ENCODE results near the gene SLC25A1. TPM values are rescaled to one million over a fixed set of nuclear protein-coding genes. Genes with fewer than 3 reads are reported as not detected.

SLC25A1 gene
- total RNA-seq, 1 donor from 2014 or later = 99.8 TPM

DNA sequence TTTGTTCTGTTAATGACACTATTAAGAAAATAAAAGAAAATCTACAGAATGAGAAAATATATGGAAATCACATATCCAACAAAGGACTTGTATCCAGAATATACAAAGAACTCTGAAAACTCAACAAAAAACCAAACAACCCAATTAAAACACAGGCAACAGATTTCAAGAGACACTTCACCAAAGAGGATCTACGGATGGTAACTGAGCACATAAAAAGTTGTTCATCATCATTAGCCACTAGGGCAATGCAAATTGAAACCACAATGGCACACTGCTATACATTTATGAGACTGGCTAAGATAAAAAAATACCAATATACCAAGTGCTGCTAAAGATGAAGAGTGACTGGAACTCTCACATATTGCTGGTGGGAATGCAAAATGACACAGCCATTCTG lies 34.5 kb upstream of the SLC25A1 start:
- TF ChIP-seq CTCF (IDR thresholded peaks at IDR 0.05; ENCODE audit: unreplicated experiment) = no peak
- Mint-ChIP-seq H3K4me1 (ENCODE audit: low read depth) (peaks cover 2% of the 10 kb centered on the region), H3K9me3 (ENCODE audit: low read depth) (no peaks in the 10 kb centered on the region), H3K27me3 (no peaks in the 10 kb centered on the region), H3K36me3 (ENCODE audit: insufficient read depth) (no peaks in the 10 kb centered on the region), H3K27ac (no peak overlapping the region), H3K4me3 (ENCODE audit: low read depth) (no peak overlapping the region)
- no peak for DNase-seq (ENCODE audit: low spot score, unreplicated experiment)

- H3K4me3 Mint-ChIP-seq (ENCODE audit: low read depth) = no peak overlapping the region
- no peaks in the 10 kb centered on the region for H3K27me3 Mint-ChIP-seq
- no peak for DNase-seq (ENCODE audit: low spot score, unreplicated experiment)
- TF ChIP-seq CTCF (IDR thresholded peaks at IDR 0.05; ENCODE audit: unreplicated experiment) = no peak
- H3K4me1 Mint-ChIP-seq (ENCODE audit: low read depth) = no peaks in the 10 kb centered on the region
- H3K36me3 Mint-ChIP-seq (ENCODE audit: insufficient read depth) = no peaks in the 10 kb centered on the region
- no peaks in the 10 kb centered on the region for H3K9me3 Mint-ChIP-seq (ENCODE audit: low read depth)
- no peak overlapping the region for H3K27ac Mint-ChIP-seq
Observed at GRCh38 chr22:19212302-19212870, 33.9 kb upstream of the SLC25A1 start.

GRCh38 chr22:19210188-19210587 lies 31.7 kb upstream of the SLC25A1 start:
- no peak overlapping the region for H3K4me3 Mint-ChIP-seq (ENCODE audit: low read depth)
- H3K36me3 Mint-ChIP-seq (ENCODE audit: insufficient read depth) = no peaks in the 10 kb centered on the region
- no peak for DNase-seq (ENCODE audit: low spot score, unreplicated experiment)
- H3K27ac Mint-ChIP-seq = no peak overlapping the region
- no peaks in the 10 kb centered on the region for H3K27me3 Mint-ChIP-seq
- no peaks in the 10 kb centered on the region for H3K4me1 Mint-ChIP-seq (ENCODE audit: low read depth)
- no peak for TF ChIP-seq CTCF (IDR thresholded peaks at IDR 0.05; ENCODE audit: unreplicated experiment)
- H3K9me3 Mint-ChIP-seq (ENCODE audit: low read depth) = no peaks in the 10 kb centered on the region

DNA sequence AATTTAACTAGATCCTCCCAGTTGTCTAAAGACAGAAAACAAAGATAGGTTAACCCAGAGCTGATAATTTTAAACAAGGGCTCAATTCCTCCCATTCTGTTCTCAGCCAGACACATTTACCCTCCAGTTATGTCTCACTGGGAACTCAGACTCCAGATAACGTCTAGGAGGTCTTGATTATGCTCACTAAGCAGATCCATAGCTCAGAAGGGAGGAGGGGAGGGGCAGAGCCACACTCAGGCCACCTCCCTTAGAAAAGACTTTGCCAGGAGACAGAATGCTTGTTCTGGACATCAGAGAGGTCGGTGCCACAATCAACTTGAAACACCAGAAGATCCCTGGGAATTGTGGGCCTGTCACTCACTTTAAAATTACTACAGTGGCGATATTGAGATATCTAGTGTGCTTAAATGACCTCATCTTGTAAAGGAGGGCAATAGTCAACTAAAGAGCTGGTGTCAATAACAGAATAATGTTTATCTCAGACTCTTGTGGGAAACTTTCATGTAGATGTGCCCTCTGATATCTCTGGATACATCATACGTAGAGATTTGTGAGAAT lies 29.8 kb upstream of the SLC25A1 start:
- H3K9me3 Mint-ChIP-seq (ENCODE audit: low read depth) = no peaks in the 10 kb centered on the region
- H3K4me3 Mint-ChIP-seq (ENCODE audit: low read depth) = no peak overlapping the region
- no peaks in the 10 kb centered on the region for H3K27me3 Mint-ChIP-seq
- no peak for DNase-seq (ENCODE audit: low spot score, unreplicated experiment)
- no peak for TF ChIP-seq CTCF (IDR thresholded peaks at IDR 0.05; ENCODE audit: unreplicated experiment)
- H3K4me1 Mint-ChIP-seq (ENCODE audit: low read depth) = no peaks in the 10 kb centered on the region
- no peaks in the 10 kb centered on the region for H3K36me3 Mint-ChIP-seq (ENCODE audit: insufficient read depth)
- no peak overlapping the region for H3K27ac Mint-ChIP-seq

GRCh38 chr22:19207884-19208283 lies 29.3 kb upstream of the SLC25A1 start:
- Mint-ChIP-seq H3K4me3 (ENCODE audit: low read depth) (no peak overlapping the region), H3K9me3 (ENCODE audit: low read depth) (no peaks in the 10 kb centered on the region), H3K4me1 (ENCODE audit: low read depth) (no peaks in the 10 kb centered on the region), H3K27ac (no peak overlapping the region), H3K36me3 (ENCODE audit: insufficient read depth) (no peaks in the 10 kb centered on the region), H3K27me3 (no peaks in the 10 kb centered on the region)
- TF ChIP-seq CTCF (IDR thresholded peaks at IDR 0.05; ENCODE audit: unreplicated experiment) = no peak
- no peak for DNase-seq (ENCODE audit: low spot score, unreplicated experiment)
